GM18870 (cell line): Measurements from ENCODE around the gene C17orf58.
"Not testable (repeated sequence)": the region's sequence is repeated elsewhere in the genome, so short reads cannot be mapped to it uniquely, and the experiment has no call there.

Experiments used
- ATAC-seq: cut with Tn5 transposase; IDR thresholded peaks from one replicate; pipeline ENCODE4 v1.9.1; 2021; ENCODE audit warnings: moderate library complexity; ENCODE audit not compliant: unreplicated experiment

C17orf58 gene

GRCh38 chr17:67996301-67997171, at the start of gene C17orf58:
Gene C17orf58, minus strand, starts transcription at chr17:67996469. Its CDS starts 271 bp downstream, at chr17:67996198.
- ATAC-seq = not testable (repeated sequence)

GRCh38 chr17:68036304-68037147, 40.3 kb upstream of the C17orf58 start:
- ATAC-seq = peak; percentile 11

- ATAC-seq = peak; percentile 89
Observed at GRCh38 chr17:68035523-68036303, 39.4 kb upstream of the C17orf58 start, which contains the start of gene KPNA2. Gene KPNA2, plus strand, starts transcription at chr17:68035735. Its CDS starts 1,398 bp downstream, at chr17:68037133.

DNA sequence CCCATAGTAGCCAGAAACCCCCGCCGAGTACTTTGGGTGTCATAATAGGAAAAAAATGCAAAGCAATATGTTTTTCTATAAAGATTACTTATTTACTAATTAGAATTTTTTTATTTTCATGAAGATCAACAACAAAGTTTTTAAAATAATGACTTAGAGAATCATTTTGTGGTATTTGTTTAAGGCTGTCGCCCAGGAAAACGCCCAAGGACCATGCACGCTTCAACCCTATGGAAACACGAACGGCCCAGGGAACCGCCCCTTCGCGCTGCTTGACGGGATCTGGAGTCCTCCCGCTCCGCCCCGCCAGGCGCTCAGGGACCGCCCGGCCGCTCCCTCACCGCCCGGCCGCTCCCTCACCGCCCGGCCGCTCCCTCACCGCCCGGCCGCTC, 38.9 kb upstream of the C17orf58 start:
- peak; percentile 60 for ATAC-seq

DNA sequence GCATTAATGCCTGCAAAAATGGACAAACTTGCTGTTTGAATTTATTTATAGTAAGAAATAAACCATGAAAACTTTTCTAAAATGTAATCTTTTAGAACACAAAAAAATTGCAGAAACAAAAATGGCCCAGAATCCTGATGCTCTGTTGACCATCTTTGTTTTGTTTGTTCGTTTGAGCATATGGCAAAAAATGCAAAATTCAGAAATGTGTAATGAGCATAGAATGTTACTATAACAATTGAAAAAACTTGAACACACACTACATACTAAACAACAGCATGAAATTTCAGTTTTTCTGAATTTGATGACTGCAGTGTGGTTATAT, 38.1 kb upstream of the C17orf58 start:
- no peak for ATAC-seq

- ATAC-seq = no peak
Observed at GRCh38 chr17:68033636-68034451, 37.6 kb upstream of the C17orf58 start.

GRCh38 chr17:68029512-68030215, 33.4 kb upstream of the C17orf58 start:
- ATAC-seq = no peak

DNA sequence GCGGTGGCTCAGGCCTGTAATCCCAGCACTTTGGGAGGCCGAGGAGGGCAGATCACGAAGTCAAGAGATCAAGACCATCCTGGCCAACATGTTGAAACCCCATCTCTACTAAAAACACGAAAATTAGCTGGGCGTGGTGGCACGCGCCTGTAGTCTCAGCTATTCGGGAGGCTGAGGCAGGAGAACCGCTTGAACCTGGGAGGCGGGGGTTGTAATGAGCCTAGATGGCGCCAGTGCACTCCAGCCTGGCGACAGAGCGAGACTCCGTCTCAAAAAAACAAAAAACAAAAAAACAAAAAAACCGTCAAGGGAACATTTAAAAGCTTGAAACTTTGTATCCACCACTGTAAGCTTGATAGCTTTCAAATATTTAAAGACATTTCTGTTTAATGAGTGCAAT, 26.3 kb upstream of the C17orf58 start:
- not testable (repeated sequence) for ATAC-seq

- no peak for ATAC-seq
Observed at GRCh38 chr17:68021963-68022362, 25.7 kb upstream of the C17orf58 start.

GRCh38 chr17:68020791-68021190, 24.5 kb upstream of the C17orf58 start:
- not testable (repeated sequence) for ATAC-seq

DNA sequence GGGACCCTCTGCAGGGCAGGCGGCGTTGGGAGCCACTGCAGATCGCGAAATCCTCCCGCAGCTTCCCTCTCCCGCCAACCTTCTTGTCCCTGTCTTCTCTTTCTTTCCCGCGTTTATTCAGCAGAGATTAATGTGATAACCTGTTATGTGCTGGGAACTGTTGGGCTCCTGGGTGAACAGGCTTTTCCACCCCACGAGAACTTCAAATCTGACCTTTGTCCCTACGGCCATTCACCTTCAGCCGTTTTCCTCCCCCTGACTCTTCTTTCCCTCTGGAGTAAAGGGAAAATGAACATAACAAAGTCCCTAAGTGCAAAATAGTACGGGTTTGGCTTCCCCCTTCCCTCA, 24.1 kb upstream of the C17orf58 start:
- no peak for ATAC-seq

DNA sequence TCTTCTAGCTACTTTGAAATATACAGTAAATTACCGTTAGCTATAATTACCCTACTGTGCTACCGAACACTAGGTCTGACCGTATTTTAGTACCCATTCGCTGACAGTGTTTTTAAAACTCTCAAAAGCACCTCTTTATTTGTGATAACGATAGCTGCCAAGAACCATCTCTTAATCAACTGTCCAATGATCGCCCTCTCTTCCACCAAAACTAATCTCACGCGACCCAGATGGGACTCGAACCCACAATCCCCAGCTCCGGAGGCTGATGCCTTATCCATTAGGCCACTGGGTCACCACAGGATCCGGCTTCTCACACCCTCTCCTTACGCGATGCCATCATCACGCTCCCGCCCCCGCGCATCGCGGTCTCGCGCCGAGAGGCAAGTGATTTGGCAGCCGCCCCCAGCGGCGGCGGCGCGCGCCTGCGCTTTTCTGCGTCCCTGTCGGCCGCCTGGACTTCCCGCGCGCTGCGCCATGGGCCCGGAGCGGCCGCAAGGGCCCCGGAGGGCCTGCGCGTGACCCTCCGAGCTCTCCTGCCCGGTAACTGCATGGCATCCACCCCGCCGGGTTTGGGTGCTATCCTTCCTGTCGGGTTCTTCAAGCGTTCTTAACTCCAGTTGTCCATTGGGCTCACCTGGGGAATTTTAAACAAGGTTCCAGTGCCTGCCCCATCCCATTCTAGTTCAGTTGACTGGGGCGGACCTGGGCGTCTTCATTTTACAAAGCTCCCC, 23.6 kb upstream of the C17orf58 start:
- ATAC-seq = peak; percentile 90

- ATAC-seq = no peak
Observed at GRCh38 chr17:68019336-68019674, 23.0 kb upstream of the C17orf58 start.

DNA sequence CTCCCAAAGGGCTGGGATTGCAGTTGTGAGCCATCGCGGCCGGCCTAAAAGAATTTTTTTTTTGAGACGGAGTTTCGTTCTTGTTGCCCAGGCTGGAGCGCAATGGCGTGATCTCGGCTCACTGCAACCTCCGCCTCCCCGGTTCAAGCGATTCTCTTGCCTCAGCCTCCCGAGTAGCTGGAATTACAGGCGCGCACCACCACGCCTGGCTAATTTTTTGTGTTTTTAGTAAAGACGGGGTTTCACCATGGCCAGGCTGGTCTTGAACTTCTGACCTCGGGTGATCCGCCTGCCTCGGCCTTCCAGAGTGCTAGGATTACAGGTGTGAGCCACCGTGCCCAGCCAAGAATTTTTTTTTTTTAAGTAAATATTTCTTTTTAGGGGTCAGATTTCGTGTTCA, 22.2 kb upstream of the C17orf58 start:
- not testable (repeated sequence) for ATAC-seq

GRCh38 chr17:68016838-68017237, 20.6 kb upstream of the C17orf58 start:
- no peak for ATAC-seq

DNA sequence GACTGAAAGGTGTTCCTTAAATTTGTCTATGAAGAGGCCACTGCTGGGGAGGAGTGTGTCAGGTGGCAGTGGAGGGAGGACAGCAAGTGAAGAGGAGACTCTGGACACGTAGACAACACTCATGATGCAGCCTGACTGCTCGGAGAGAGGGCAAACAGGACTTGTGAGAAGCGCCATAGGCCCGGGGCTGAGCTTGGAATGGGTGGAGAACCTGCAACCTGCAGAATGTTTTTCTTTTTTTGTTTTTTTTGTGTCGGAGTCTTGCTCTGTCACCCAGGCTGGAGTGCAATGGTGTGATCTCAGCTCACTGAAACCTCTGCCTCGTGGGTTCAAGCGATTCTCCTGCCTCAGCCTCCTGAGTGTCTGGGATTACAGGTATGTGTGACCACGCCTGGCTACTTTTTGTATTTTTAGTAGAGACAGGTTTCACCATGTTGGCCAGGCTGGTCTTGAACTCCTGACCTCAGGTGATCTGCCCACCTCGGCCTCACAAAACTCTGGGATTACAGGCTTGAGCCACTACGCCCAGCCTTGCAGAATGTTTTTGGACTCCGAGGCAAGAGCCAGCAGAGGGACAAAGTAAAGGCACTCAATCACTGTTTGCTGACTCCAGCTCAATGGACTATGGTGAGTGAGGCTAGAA, 18.9 kb upstream of the C17orf58 start:
- ATAC-seq = no peak

DNA sequence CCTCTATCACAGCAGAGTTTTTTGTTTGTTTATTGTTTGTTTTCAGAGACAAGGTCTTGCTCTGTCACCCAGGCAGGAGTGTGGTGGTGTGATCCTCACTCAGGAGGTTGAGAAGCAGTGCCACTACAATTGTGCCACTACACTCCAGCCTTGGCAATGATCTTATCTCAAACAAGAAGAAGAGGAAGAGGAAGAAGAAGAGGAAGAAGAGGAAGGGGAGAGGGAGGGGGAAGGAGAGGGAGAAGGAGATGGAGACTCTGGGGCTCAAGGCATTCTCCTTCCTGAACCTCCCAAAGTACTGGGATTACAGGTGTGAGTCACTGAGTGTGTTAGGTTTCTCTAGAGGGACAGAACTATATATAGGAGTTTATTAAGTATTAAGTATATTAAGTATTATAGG, 17.1 kb upstream of the C17orf58 start:
- ATAC-seq = no peak

GRCh38 chr17:68011199-68011665, 15.0 kb upstream of the C17orf58 start:
- ATAC-seq = no peak

GRCh38 chr17:68006797-68007196, 10.5 kb upstream of the C17orf58 start:
- no peak for ATAC-seq
